Adrenal gland (tissue), 12 donors: ENCODE results near the gene SLC6A5. TPM values are rescaled to one million over a fixed set of nuclear protein-coding genes. Genes with fewer than 3 reads are reported as not detected.
A peak's percentile ranks its signal among the peaks of the same experiment; 100 is the strongest.

Source experiments
- DNase-seq, 7 donors: peaks; one replicate each; pipeline ENCODE4 v3.0.0-alpha.2; 2019 to 2020
- H3K27ac ChIP-seq, 5 donors: fragments of 200-600 bp; sonication (generic) in 4 of 5; 1 replicate in 3 of 5; 2 replicates in 2 of 5; pipeline versions ENCODE4 v1.5.1 to v1.8.0; 2016 to 2020; ENCODE audit warnings: mild to moderate bottlenecking in 1 of 5
- H3K27me3 ChIP-seq: fragments of 200-600 bp; 2 replicates; pipeline ENCODE4 v1.8.0; 2021
- H3K36me3 ChIP-seq, 2 donors: fragments of 200-600 bp; replicated peaks in 1 of 2; 1 replicate in 1 of 2; 2 replicates in 1 of 2; pipeline versions ENCODE4 v1.5.1 to v1.8.0; 2018 to 2022
- H3K4me1 ChIP-seq, 2 donors: fragments of 200-600 bp; replicated peaks in 1 of 2; 1 replicate in 1 of 2; 2 replicates in 1 of 2; pipeline versions ENCODE4 v1.5.1 to v1.8.0; 2018 to 2021
- H3K4me3 ChIP-seq, 4 donors: fragments of 200-600 bp; sonication (generic) in 3 of 4; one replicate each; pipeline ENCODE4 v1.5.1; 2016 to 2018
- H3K9me3 ChIP-seq, 3 donors: fragments of 200-600 bp; sonication (generic) in 1 of 3; replicated peaks in 1 of 3; 1 replicate in 2 of 3; 2 replicates in 1 of 3; pipeline versions ENCODE4 v1.5.1 to v1.8.0; 2016 to 2021
- CTCF ChIP-seq, 6 experiments: fragments of 450-650 bp in 4 of 6; fragments of 200-600 bp in 2 of 6; sonication (generic) in 1 of 6; IDR thresholded peaks; 1 replicate in 5 of 6; 2 replicates in 1 of 6; pipeline versions ENCODE4 v1.5.1 to v1.8.0; 2016 to 2021; ENCODE audit warnings: antibody characterized with exemption in 6 of 6, mild to moderate bottlenecking in 2 of 6, moderate library complexity in 1 of 6
- POLR2A ChIP-seq, 2 donors: fragments of 450-650 bp; IDR thresholded peaks; one replicate each; pipeline ENCODE4 v1.6.1; 2017; ENCODE audit warnings: antibody characterized with exemption in 2 of 2, mild to moderate bottlenecking in 2 of 2, moderate library complexity in 1 of 2
- WGBS, 4 donors: extraction: QIAGEN DNeasy Blood & Tissue Kit in 2 of 4; methylation state at CpG; one replicate each; pipeline versions ENCODE4 v1.1.5 to v1.1.7; 2013 to 2017; 5-methylcytosine and 5-hydroxymethylcytosine counted together
- intact Hi-C, 2 donors: fragments of 100-400 bp; cut with DNase I; formaldehyde crosslinking; loops; one replicate each; pipeline versions ENCODE4 v1.14.1 to v1.15.0; 2022 to 2023
- polyA plus RNA-seq, 3 donors: library from polyadenylated mRNA; stranded (reverse); fragments of 200-250 nt in 2 of 3; fragments of 350-450 nt in 1 of 3; fragmentation: Illumina TruSeq in 1 of 3; extraction: RNeasy Lipid Tissue Mini Kit (QIAGEN cat#74804) in 1 of 3; gene quantifications; one replicate each; pipeline ENCODE4 v1.2.3, GENCODE V29; 2013 to 2014
- total RNA-seq, 9 donors: library from RNA; depleted of rRNA in 4 of 9; stranded (reverse); fragments of >200 nt in 4 of 9; fragments of 120-200 nt in 1 of 9; fragmentation: NEBNext Ultra II Directional in 1 of 9; extraction: Animal tissue kit (Norgen Biotek cat#: 25700) in 1 of 9; gene quantifications; one replicate each; pipeline versions ENCODE4 v1.1.0 to v1.2.4, GENCODE V29; 2013 to 2023
- donor health status: healthy with polysubstance abuse.
- donor health status: Bipolar disorder and iron deficiency.
- donor health status: DM: yes; HTN: yes; CAD: no.
- donor health status: DM: no; HTN: no; CAD: no.
- donor health status: DM: no; HTN: no; CAD: no.
- donor health status: DM: yes; HTN: yes; CAD: no.

Gene SLC6A5
- total and polyA plus RNA-seq, 12 donors = 0.03 to 2.4 (median 0.32) TPM; not detected in 8

GRCh38 chr11:20669820-20670684 is 70.6 kb downstream of the SLC6A5 start:
- peaks cover 37% of the 10 kb centered on the region for H3K27me3 ChIP-seq
- H3K4me3 ChIP-seq = no peak overlapping the region
- 0 to 2% (median 1%) methylated on average over 27 to 60 of the region's 60 CpGs for WGBS, 4 donors
- intact Hi-C loops = no loop called here
- no peak for TF ChIP-seq POLR2A (IDR thresholded peaks at IDR 0.05)
- TF ChIP-seq CTCF (IDR thresholded peaks at IDR 0.05) = no peak
- no peak for DNase-seq
- H3K27ac ChIP-seq = no peak overlapping the region
- H3K9me3 ChIP-seq = no peaks in the 10 kb centered on the region
- H3K4me1 ChIP-seq = no peaks in the 10 kb centered on the region
- no peaks in the 10 kb centered on the region for H3K36me3 ChIP-seq

- no peak overlapping the region for H3K4me3 ChIP-seq
- intact Hi-C loops = no loop called here
- H3K27me3 ChIP-seq = peaks cover 40% of the 10 kb centered on the region
Measured at GRCh38 chr11:20670932-20671403, 71.6 kb downstream of the SLC6A5 start.

GRCh38 chr11:20671856-20672546 is 72.6 kb downstream of the SLC6A5 start:
- no peaks in the 10 kb centered on the region for H3K9me3 ChIP-seq
- TF ChIP-seq CTCF (IDR thresholded peaks at IDR 0.05) (no peak), POLR2A (IDR thresholded peaks at IDR 0.05) (no peak)
- intact Hi-C loops = no loop called here
- H3K27ac ChIP-seq = no peak overlapping the region
- H3K4me1 ChIP-seq = no peaks in the 10 kb centered on the region
- 11 to 21% (median 20%) methylated on average over 6 of the region's 6 CpGs for WGBS, 4 donors
- no peak for DNase-seq
- H3K27me3 ChIP-seq = peaks cover 40% of the 10 kb centered on the region
- no peak overlapping the region for H3K4me3 ChIP-seq
- H3K36me3 ChIP-seq = no peaks in the 10 kb centered on the region

More at GRCh38 chr11:20670932-20671403, 71.6 kb downstream of the SLC6A5 start:
- Histone ChIP-seq H3K36me3 (no peaks in the 10 kb centered on the region), H3K4me1 (no peaks in the 10 kb centered on the region), H3K9me3 (no peaks in the 10 kb centered on the region), H3K27ac (no peak overlapping the region)
- WGBS, 4 donors = 5 to 18% (median 7%) methylated on average over 9 to 21 of the region's 21 CpGs
- DNase-seq = no peak
- TF ChIP-seq CTCF (IDR thresholded peaks at IDR 0.05) (no peak), POLR2A (IDR thresholded peaks at IDR 0.05) (no peak)

GRCh38 chr11:20672575-20672974 is 73.2 kb downstream of the SLC6A5 start:
- TF ChIP-seq POLR2A (IDR thresholded peaks at IDR 0.05) (no peak), CTCF (IDR thresholded peaks at IDR 0.05) (peak in 3 of 6 experiments; percentile 11 to 42 (median 23))
- no peak overlapping the region for H3K27ac ChIP-seq
- H3K4me1 ChIP-seq = no peaks in the 10 kb centered on the region
- H3K36me3 ChIP-seq = no peaks in the 10 kb centered on the region
- H3K4me3 ChIP-seq = no peak overlapping the region
- intact Hi-C loops = no loop called here
- 16 to 45% (median 26%) methylated on average over 2 of the region's 2 CpGs for WGBS, 4 donors
- peaks cover 40% of the 10 kb centered on the region for H3K27me3 ChIP-seq
- no peak for DNase-seq
- no peaks in the 10 kb centered on the region for H3K9me3 ChIP-seq
